ENCODE results near the gene FYB1. TPM values are rescaled to one million over a fixed set of nuclear protein-coding genes. Genes with fewer than 3 reads are reported as not detected.

The FYB1 gene
- total RNA-seq, 1 donor: under 0.01 TPM

GRCh38 chr5:39091940-39092580 lies 127.3 kb downstream of the FYB1 start:
- H3K4me2 ChIP-seq (ENCODE audit: insufficient read depth, low read length): no peak overlapping the region
- H2AFZ ChIP-seq (ENCODE audit: low read length): no peak overlapping the region

DNA sequence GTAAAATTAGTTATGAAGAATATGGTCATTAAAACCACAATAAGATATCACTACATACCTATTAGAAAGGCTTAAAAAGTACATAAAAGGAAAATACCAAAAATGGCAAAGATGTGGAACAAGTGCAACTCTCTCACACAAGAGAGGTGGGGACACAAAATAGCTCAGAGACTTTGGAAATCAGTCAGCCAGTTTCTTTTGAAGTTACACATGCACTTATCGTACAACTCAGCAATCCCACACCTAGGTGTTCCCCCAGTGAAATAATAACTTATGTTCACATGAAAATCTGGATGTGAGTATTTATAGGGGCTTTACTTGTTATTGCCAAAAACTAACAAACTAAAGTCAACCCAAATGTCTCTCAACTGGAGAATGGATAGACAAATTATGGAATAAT lies 135.4 kb downstream of the FYB1 start:
- Histone ChIP-seq H3K27me3 (ENCODE audit: insufficient read depth, low read length) (no peaks in the 10 kb centered on the region), H3K79me2 (ENCODE audit: insufficient read depth, low read length) (no peaks in the 10 kb centered on the region), H3K4me3 (ENCODE audit: insufficient read depth, low read length) (no peak overlapping the region), H3K4me1 (ENCODE audit: insufficient read depth, low read length) (peaks cover 6% of the 10 kb centered on the region), H3K27ac (ENCODE audit: low read depth, low read length) (no peak overlapping the region), H3K9me3 (ENCODE audit: low read depth, low read length) (no peaks in the 10 kb centered on the region), H2AFZ (ENCODE audit: low read length) (no peak overlapping the region), H3K36me3 (ENCODE audit: insufficient read depth, low read length) (no peaks in the 10 kb centered on the region), H3K4me2 (ENCODE audit: insufficient read depth, low read length) (no peak overlapping the region), H4K20me1 (ENCODE audit: insufficient read depth, low read length) (no peaks in the 10 kb centered on the region)
- no peak for DNase-seq (ENCODE audit: insufficient read length, low spot score, missing footprints)
- no peak for TF ChIP-seq CTCF (IDR thresholded peaks at IDR 0.05; ENCODE audit: extremely low read depth, low read depth, low read length)

More at GRCh38 chr5:39091940-39092580, 127.3 kb downstream of the FYB1 start:
- H3K4me3 ChIP-seq (ENCODE audit: insufficient read depth, low read length): no peak overlapping the region
- no peaks in the 10 kb centered on the region for H3K79me2 ChIP-seq (ENCODE audit: insufficient read depth, low read length)
- no peak for TF ChIP-seq CTCF (IDR thresholded peaks at IDR 0.05; ENCODE audit: extremely low read depth, low read depth, low read length)
- peaks cover 13% of the 10 kb centered on the region for H3K4me1 ChIP-seq (ENCODE audit: insufficient read depth, low read length)
- H3K36me3 ChIP-seq (ENCODE audit: insufficient read depth, low read length): no peaks in the 10 kb centered on the region
- H3K27me3 ChIP-seq (ENCODE audit: insufficient read depth, low read length): no peaks in the 10 kb centered on the region
- no peaks in the 10 kb centered on the region for H3K9me3 ChIP-seq (ENCODE audit: low read depth, low read length)
- no peaks in the 10 kb centered on the region for H4K20me1 ChIP-seq (ENCODE audit: insufficient read depth, low read length)
- no peak overlapping the region for H3K27ac ChIP-seq (ENCODE audit: low read depth, low read length)
- DNase-seq (ENCODE audit: insufficient read length, low spot score, missing footprints): no peak

GRCh38 chr5:39082995-39083394 lies 136.4 kb downstream of the FYB1 start:
- Histone ChIP-seq H3K4me2 (ENCODE audit: insufficient read depth, low read length) (no peak overlapping the region), H3K4me3 (ENCODE audit: insufficient read depth, low read length) (no peak overlapping the region), H2AFZ (ENCODE audit: low read length) (no peak overlapping the region), H3K9me3 (ENCODE audit: low read depth, low read length) (no peaks in the 10 kb centered on the region), H3K36me3 (ENCODE audit: insufficient read depth, low read length) (no peaks in the 10 kb centered on the region), H3K79me2 (ENCODE audit: insufficient read depth, low read length) (no peaks in the 10 kb centered on the region), H4K20me1 (ENCODE audit: insufficient read depth, low read length) (no peaks in the 10 kb centered on the region), H3K4me1 (ENCODE audit: insufficient read depth, low read length) (peaks cover 6% of the 10 kb centered on the region), H3K27ac (ENCODE audit: low read depth, low read length) (no peak overlapping the region), H3K27me3 (ENCODE audit: insufficient read depth, low read length) (peaks cover 3% of the 10 kb centered on the region)
- TF ChIP-seq CTCF (IDR thresholded peaks at IDR 0.05; ENCODE audit: extremely low read depth, low read depth, low read length): no peak
- no peak for DNase-seq (ENCODE audit: insufficient read length, low spot score, missing footprints)

- H3K4me1 ChIP-seq (ENCODE audit: insufficient read depth, low read length): peaks cover 11% of the 10 kb centered on the region
- H3K4me2 ChIP-seq (ENCODE audit: insufficient read depth, low read length): peak overlapping the region; percentile 65
- H3K79me2 ChIP-seq (ENCODE audit: insufficient read depth, low read length): no peaks in the 10 kb centered on the region
- no peak overlapping the region for H3K4me3 ChIP-seq (ENCODE audit: insufficient read depth, low read length)
- H3K27ac ChIP-seq (ENCODE audit: low read depth, low read length): no peak overlapping the region
- H4K20me1 ChIP-seq (ENCODE audit: insufficient read depth, low read length): no peaks in the 10 kb centered on the region
- H2AFZ ChIP-seq (ENCODE audit: low read length): no peak overlapping the region
- no peaks in the 10 kb centered on the region for H3K36me3 ChIP-seq (ENCODE audit: insufficient read depth, low read length)
- H3K27me3 ChIP-seq (ENCODE audit: insufficient read depth, low read length): peaks cover 10% of the 10 kb centered on the region
- peak; percentile 93 for TF ChIP-seq CTCF (IDR thresholded peaks at IDR 0.05; ENCODE audit: extremely low read depth, low read depth, low read length)
- no peaks in the 10 kb centered on the region for H3K9me3 ChIP-seq (ENCODE audit: low read depth, low read length)
- peak; percentile 80 for DNase-seq (ENCODE audit: insufficient read length, low spot score, missing footprints)
These were observed 138.7 kb downstream of the FYB1 start for GRCh38 chr5:39080597-39081204.
